HEK293T (cell line): ENCODE data around the gene HCN4.

Source experiments
- CTCF ChIA-PET: fragments of 350-600 bp; formaldehyde crosslinking; extraction: SDS; loops from one replicate; lab custom pipeline; 2021; ENCODE audit warnings: antibody characterized with exemption, inconsistent platforms; lab: Yijun Ruan, JAX
- POLR2A ChIA-PET: fragments of 350-600 bp; formaldehyde crosslinking; extraction: SDS; loops from one replicate; lab custom pipeline; 2020; ENCODE audit warnings: antibody characterized with exemption, inconsistent platforms; lab: Yijun Ruan, JAX
- DNase-seq: peaks from one replicate; pipeline ENCODE4 v3.0.0; 2012; ENCODE audit warnings: mixed read lengths; ENCODE audit errors: extremely low spot score
- ARNT ChIP-seq: fragments of 450-650 bp; IDR thresholded peaks from 2 replicates; pipeline ENCODE4 v1.6.1; 2017; ENCODE audit warnings: mild to moderate bottlenecking
- BHLHE40 ChIP-seq: fragments of 450-650 bp; IDR thresholded peaks from 2 replicates; pipeline ENCODE4 v1.6.1; 2016; ENCODE audit warnings: mild to moderate bottlenecking, moderate library complexity, borderline replicate concordance
- CTBP1 ChIP-seq: fragments of 450-650 bp; IDR thresholded peaks from 2 replicates; pipeline ENCODE4 v1.6.1; 2016; ENCODE audit warnings: borderline replicate concordance
- ELF4 ChIP-seq: fragments of 450-650 bp; IDR thresholded peaks from 2 replicates; pipeline ENCODE4 v1.6.1; 2017; ENCODE audit warnings: antibody characterized with exemption
- FOXA1 ChIP-seq: fragments of 450-650 bp; IDR thresholded peaks from 2 replicates; pipeline ENCODE4 v1.6.1; 2016; ENCODE audit warnings: mild to moderate bottlenecking
- FOXK2 ChIP-seq: fragments of 450-650 bp; IDR thresholded peaks from 2 replicates; pipeline ENCODE4 v1.6.1; 2016; ENCODE audit warnings: mild to moderate bottlenecking
- FOXM1 ChIP-seq: fragments of 450-650 bp; IDR thresholded peaks from 2 replicates; pipeline ENCODE4 v1.6.1; 2017; ENCODE audit warnings: mild to moderate bottlenecking, borderline replicate concordance
- HDGF ChIP-seq: fragments of 450-650 bp; IDR thresholded peaks from 2 replicates; pipeline ENCODE4 v1.6.1; 2017; ENCODE audit warnings: antibody characterized with exemption, borderline replicate concordance
- L3MBTL2 ChIP-seq: fragments of 450-650 bp; conservative IDR thresholded peaks from 2 replicates; pipeline ENCODE4 v1.6.1; 2016; ENCODE audit warnings: mild to moderate bottlenecking
- LEF1 ChIP-seq: fragments of 450-650 bp; IDR thresholded peaks from 2 replicates; pipeline ENCODE4 v1.6.1; 2017; ENCODE audit warnings: mild to moderate bottlenecking, borderline replicate concordance
- NFRKB ChIP-seq: fragments of 450-650 bp; IDR thresholded peaks from 2 replicates; pipeline ENCODE4 v1.6.1; 2016; ENCODE audit warnings: mild to moderate bottlenecking, moderate library complexity
- SP1 ChIP-seq: fragments of 450-650 bp; IDR thresholded peaks from 2 replicates; pipeline ENCODE4 v1.6.1; 2017
- SUZ12 ChIP-seq: fragments of 450-650 bp; IDR thresholded peaks from 2 replicates; pipeline ENCODE4 v1.6.1; 2016; ENCODE audit warnings: mild to moderate bottlenecking
- TARDBP ChIP-seq: fragments of 450-650 bp; IDR thresholded peaks from 2 replicates; pipeline ENCODE4 v1.6.1; 2016
- ZNF384 ChIP-seq: fragments of 450-650 bp; IDR thresholded peaks from 2 replicates; pipeline ENCODE4 v1.6.1; 2016
- TF ChIP-seq, protein P1 (sequence below): fragments of 450-650 bp; IDR thresholded peaks from 2 replicates; pipeline ENCODE4 v1.6.1; 2016

HCN4 gene

DNA sequence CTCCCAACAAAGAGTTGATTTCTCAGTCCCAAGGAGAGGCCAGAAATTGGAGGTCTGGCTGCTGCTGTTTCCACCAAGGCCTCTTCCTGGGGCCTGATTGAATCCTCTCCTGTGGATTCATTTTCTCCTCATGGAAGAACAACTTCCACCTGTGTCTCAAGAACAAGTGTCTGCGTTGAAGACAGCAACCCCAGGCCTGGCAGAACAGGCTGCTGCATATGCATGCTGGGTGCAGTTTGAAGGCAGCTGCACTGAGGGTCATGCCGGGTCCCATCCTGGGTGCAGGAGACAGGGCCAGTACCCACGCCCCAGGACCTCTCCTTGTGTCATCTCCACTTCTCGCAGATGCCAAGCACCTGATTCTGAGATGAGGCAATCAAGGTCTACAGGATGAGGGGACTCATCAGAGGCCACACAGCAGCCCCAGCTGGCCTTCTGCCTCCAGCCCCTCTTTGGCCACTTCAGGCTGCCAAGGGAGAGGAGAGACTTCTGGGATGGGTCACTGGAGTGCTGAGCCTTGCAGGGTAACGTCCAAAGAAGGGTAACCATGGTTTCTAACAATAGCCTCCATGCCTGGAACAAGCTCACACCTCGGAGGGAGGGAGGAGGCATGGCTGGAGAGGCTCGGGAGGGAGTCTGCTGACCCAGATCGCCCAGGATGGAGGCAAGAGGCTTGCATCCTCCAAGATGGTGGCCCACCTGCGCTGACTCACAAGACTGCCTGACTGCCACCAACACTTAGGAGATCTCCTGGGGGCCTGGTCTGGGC is 30.0 kb downstream of the HCN4 start:
- no peak for DNase-seq
- ChIA-PET POLR2A (no interaction called here), CTCF (no interaction called here)
- TF ChIP-seq FOXK2 (no peak), L3MBTL2 (no peak), HDGF (no peak), ARNT (no peak), ZNF384 (no peak), CTBP1 (no peak), FOXA1 (no peak), LEF1 (no peak), BHLHE40 (no peak)
- TF ChIP-seq, protein P1, sequence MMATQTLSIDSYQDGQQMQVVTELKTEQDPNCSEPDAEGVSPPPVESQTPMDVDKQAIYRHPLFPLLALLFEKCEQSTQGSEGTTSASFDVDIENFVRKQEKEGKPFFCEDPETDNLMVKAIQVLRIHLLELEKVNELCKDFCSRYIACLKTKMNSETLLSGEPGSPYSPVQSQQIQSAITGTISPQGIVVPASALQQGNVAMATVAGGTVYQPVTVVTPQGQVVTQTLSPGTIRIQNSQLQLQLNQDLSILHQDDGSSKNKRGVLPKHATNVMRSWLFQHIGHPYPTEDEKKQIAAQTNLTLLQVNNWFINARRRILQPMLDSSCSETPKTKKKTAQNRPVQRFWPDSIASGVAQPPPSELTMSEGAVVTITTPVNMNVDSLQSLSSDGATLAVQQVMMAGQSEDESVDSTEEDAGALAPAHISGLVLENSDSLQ: no peak

DNA sequence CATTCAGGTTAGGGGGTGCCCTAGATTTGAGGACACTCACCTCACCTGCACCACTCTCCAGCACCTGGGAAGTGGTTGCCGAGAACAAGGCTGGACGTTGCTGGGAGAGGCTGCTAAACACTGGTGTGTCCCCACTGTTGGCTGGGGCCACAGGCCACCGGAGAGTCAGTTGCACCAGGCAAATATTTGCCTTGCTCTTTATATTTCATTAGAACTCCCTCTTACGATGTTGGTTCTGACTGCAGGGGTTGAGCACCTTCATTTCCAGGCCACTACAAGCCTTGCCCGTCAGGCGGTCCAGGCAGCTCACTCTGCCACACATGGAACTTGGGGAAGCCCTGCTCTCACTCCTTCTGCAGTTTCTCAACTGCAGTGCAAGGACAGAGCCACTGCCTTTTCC is 30.7 kb downstream of the HCN4 start:
- POLR2A ChIA-PET: no interaction called here
- no peak for DNase-seq
- no peak for TF ChIP-seq SP1
- TF ChIP-seq FOXK2: no peak
- TF ChIP-seq SUZ12: no peak
- TF ChIP-seq, protein P1: no peak
- TF ChIP-seq ELF4: no peak
- TF ChIP-seq LEF1: no peak
- TF ChIP-seq FOXA1: no peak
- no peak for TF ChIP-seq FOXM1
- TF ChIP-seq L3MBTL2: no peak
- TF ChIP-seq HDGF: no peak
- TF ChIP-seq ZNF384: no peak
- TF ChIP-seq NFRKB: no peak
- CTCF ChIA-PET: no interaction called here

DNA sequence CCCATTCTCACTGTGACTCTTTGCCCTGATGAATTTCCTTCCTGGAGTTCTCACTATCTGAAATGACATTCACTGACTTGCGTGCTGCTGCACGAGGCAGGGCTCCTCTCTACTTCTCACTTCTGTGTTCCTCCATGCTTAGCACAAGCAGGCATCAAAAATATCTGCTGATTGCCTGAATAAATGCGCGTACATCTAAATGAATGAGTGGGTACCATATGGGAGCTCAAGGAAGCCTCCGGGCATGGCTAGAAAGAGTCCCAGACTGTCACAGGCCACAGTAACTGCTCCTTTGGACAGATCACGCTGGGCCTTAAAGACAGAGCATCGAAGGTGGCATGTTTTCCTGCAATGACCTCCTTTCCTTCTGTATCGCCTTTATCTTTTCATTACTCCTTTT is 31.6 kb downstream of the HCN4 start:
- no peak for DNase-seq
- POLR2A ChIA-PET: no interaction called here
- CTCF ChIA-PET: no interaction called here
- TF ChIP-seq L3MBTL2 (no peak), HDGF (no peak), SUZ12 (no peak), FOXK2 (no peak), BHLHE40 (no peak), FOXM1 (no peak), TARDBP (no peak), FOXA1 (no peak), LEF1 (no peak), NFRKB (no peak), ZNF384 (no peak), ARNT (no peak), CTBP1 (no peak), ELF4 (no peak), SP1 (no peak)
- TF ChIP-seq, protein P1: no peak

DNA sequence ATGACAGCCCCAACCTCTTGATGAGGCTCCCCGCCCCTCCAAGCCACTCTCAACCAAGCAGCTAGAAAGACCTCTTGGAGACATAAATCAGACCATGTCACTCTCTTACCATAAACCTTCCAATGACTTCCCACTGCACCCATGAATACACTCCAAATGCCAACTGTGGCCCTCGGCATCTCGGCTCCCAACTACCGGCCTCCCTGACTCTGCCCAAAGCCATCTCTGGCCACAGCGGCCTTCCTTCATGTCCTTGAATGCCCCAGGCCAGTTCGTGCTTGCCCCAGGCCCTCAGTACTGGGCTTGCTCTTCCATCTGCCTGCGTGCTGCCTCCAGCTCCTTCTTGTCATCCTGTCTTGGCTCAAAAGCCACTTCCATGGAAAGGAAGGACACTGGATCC is 32.0 kb downstream of the HCN4 start:
- no peak for TF ChIP-seq L3MBTL2
- no peak for TF ChIP-seq NFRKB
- no peak for TF ChIP-seq BHLHE40
- TF ChIP-seq, protein P1: no peak
- TF ChIP-seq TARDBP: no peak
- TF ChIP-seq LEF1: no peak
- no peak for TF ChIP-seq CTBP1
- no peak for TF ChIP-seq FOXA1
- TF ChIP-seq FOXK2: no peak
- TF ChIP-seq SUZ12: no peak
- TF ChIP-seq ARNT: no peak
- TF ChIP-seq SP1: no peak
- no peak for TF ChIP-seq FOXM1
- TF ChIP-seq HDGF: no peak
- no peak for TF ChIP-seq ZNF384
- TF ChIP-seq ELF4: no peak
- ChIA-PET POLR2A (no interaction called here), CTCF (no interaction called here)
- DNase-seq: no peak

DNA sequence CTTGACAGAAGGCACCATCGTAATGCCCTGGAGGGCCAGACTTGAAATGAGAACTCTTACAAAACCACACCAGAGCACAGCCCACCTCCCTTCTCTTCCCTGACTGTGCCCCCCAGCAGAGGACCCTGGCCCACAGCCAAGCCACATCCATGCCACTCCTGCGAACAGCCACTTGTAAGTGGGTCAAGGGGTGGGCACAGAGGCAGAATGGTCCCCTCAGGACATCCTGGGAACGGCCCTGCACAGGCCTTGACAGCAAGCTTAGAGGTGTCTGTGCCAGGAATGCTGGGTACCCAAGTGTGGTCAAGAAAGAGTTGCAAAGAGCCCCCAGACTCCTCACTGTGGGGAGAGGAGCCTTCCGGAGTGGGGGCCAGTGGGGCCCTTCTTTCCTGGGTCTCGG is 33.3 kb downstream of the HCN4 start:
- CTCF ChIA-PET: interaction anchor here (0.5 kb wide), 1 partner anchor 527 kb away, joined by 3 read pairs; no protein-coding TSS in a partner anchor
- POLR2A ChIA-PET: no interaction called here
- TF ChIP-seq FOXK2 (no peak), LEF1 (no peak), L3MBTL2 (no peak), FOXM1 (no peak), NFRKB (no peak), TARDBP (no peak), ZNF384 (no peak)
- TF ChIP-seq, protein P1: no peak
- DNase-seq: no peak
